ENCODE data around the gene MEF2D.

The MEF2D gene

GRCh38 chr1:156500543-156500792, at the start of gene MEF2D:
TSS of gene MEF2D (minus strand) at chr1:156500775. CDS start at chr1:156483292, 17,483 bp downstream.
- no peak for DNase-seq

DNA sequence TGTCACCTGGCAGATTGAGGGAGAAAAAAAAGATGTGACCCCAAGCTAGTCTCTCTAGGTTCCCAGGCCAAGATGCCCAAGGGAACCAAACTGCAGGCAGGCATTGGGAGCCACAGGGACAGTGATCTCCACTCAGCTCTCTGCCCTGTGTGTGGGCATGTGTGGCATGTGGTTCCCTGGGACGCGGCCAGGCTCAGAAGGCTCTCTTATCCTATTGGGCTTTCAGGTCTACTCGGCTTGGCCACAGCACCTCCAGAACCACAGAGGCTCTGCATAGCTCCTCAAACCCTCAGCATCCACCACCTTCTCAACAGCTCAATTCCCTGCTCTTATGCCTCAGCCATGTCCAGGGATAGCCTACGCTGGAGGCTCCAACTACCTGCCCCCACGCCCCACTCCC, 49.8 kb upstream of the MEF2D start:
- no peak for DNase-seq

DNA sequence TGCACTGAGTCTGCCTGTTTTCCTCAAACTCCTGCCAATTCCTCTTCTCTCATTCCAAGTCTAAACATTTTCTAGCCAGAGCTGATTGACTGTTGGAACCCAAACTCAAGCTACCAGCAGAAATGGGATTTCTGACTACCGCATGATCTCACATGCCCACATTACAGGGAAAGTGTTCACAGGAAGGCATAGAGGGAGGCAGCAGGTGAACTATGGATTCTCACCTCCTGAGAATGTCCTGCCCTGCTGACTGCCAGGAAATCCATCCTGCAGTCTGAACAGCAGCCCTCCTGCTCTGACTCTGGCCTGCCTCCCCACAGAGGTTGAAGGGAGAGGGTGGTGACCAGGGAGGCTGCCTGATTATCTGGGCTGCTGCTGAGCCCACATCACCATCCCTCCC, 49.3 kb upstream of the MEF2D start:
- no peak for DNase-seq

DNA sequence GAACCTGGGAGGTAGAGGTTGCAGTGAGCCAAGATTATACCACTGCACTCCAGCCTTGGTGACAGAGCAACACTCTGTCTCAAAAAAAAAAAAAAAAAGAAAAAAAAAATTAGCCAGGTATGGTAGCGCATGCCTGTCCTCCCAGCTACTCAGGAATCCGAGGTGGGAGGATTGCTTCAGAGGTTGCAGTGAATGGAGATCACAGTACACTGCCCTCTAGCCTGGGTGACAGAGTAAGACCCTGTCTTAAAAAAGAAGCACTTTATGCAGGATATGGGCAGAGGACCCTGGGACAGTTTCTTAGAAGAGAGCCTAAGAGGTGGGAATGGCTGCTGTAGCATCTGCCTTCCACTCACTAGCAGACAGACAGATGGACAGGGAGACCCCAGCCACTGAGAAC, 48.8 kb upstream of the MEF2D start:
- no peak for DNase-seq

- DNase-seq, result no peak
These were observed 47.4 kb upstream of the MEF2D start for GRCh38 chr1:156547982-156548381.

DNA sequence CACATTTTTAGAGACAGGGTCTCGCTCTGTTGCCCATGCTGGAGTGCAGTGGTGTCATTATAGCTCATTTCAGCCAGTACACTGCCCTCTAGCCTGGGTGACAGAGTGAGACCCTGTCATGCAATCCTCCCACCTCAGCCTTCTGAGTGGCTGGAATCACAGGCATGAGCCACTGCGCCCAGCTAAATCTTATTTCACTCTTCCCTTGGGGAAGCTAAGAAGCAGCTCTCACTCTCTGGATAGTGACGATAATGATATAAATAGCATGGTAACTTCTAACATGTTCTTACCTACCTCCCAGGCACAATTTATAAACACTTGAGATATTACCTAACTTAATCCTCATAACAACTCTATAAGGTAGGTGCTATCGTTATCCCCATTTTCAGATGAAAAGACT, 46.9 kb upstream of the MEF2D start:
- DNase-seq, result no peak

DNA sequence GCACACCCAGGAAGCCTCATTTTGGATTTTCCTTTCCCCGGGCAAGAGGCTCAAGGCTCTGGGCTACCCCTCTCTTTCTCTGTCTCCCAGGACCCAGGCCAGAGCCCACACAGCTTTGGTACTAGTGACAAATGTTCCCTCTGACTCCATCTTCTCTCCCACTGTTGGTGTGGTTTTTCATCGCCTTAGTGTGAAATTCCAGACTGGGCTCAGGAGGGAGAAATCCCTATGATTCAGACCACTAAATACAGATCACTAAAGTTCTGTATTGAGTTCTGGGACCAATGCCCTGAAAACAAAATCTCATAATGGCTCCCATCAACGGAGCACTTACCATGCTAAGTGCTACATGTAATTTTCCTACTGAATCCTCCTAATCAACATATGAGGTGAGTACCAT, 45.7 kb upstream of the MEF2D start:
- no peak for DNase-seq

DNA sequence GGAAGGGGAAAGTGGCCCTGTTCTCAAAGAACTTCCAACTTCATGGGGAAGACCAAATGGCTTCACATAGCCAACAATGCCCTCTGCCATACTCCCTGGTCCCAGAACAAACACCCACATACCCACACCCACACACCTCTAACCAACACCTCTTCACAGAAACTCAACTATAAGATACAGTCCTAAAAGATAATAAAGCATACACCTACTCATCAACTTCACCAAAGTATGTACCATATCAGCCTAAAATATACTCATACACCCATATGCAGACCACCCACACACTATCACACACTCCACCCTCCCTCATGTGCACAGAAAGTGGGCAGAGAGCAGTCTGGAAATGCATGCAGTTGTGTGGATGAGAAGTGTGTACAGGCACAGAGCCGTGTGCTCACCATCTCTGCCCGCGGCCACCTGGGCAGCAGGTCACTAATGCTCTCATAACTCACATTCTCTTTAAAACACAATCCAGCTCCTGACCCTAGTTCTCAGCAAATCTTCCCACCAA, 44.1 kb upstream of the MEF2D start:
- no peak for DNase-seq

- no peak for DNase-seq
These were observed 42.5 kb upstream of the MEF2D start for GRCh38 chr1:156543066-156543465.

DNA sequence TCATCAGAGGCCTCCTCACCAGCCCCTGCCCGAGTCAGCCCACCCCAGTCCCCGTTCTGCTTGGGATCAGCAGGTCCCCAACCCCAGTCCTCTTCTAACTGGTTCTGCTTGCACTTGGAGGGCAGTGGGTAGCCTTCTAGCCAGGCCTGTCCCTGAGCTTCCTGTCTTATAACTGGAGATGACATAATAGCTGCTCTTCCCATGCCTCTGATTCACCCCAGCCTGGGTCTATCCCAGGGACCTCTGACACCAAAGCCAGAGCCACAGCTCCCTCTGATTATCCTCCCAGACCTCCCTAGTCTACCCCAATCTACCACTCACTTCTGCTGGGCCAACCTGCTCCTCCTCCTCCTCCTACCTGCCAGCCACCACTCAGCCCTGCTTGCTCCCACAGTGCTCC, 40.4 kb upstream of the MEF2D start:
- no peak for DNase-seq

DNA sequence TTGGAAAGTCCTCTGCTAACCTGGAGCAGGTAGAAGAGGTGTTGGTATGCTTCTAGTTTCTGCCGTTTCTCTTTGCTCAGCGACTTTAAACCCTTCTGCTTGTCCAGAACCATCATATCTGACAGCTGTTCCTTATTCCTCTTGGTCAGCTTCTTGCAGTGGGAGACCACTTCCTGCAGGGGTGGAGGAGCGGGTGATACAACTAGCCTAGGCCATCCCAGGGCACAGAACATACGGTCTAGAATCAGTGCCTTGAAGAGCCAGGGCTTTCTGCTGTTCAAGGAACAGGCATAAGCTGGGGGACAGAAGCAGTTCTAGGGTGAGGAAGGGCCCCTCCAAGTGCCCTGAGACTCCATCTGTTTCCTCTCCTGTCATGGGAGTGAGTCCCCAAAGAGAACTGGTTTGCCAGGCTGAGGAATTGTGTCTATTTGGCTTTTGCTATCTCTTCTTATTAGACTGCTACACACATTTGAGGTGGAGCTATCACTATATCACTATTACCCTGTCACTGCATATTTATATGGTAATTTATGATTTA, 39.3 kb upstream of the MEF2D start:
- no peak for DNase-seq

DNA sequence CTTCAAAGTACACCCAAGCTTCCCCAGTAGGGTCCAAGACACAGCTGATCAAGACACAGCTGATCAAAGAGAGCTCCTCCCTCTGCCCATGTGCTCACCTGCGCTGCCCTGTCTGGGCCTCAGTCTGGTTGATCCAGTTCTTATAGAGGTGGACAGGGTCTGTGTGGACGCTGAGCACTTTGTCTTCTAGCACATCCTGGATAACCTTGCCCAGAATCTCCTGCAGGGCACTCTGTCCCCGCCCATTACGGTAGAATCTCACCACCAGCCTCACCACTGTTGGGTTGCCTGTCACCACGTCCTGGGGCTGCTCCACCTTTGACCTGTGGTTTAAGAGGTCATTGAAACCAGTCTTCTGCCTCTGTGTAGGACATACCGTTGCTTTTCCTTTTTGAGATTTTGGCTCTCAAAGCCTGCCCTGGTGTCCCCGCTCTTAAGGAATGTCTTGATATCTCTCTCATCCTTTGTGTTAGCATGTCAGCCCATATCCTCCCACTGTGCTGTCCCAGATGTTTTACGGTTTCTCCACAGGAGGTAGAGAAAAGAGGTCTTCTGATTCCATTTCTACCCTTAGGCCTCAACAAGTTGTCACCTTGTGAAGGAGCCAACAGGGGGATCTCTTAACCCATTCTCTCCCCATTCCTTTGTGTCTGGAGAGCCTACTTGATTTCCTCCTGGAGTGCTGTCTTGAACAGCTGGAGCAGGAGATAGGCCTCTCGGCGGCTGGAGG, 38.3 kb upstream of the MEF2D start:
- no peak for DNase-seq

DNA sequence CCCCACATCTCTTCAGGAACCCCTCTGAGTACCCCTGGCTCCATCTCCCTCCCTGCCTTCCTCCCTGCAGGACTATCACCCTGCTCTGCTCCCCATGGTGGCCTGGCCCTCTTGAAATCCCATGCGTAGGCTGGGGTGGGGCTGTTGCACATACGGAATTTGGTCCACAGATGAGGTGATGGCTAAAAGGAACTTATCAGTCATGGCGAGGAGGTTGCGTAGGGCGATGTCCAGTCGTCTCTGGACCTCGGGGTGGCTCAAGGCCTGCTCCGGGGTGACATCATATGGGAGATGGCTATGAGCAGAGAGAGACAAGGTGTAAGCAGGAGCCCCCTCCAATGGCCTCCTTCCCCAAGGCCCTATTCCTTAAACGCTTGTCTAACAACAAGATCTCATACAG, 36.5 kb upstream of the MEF2D start:
- DNase-seq, result no peak

DNA sequence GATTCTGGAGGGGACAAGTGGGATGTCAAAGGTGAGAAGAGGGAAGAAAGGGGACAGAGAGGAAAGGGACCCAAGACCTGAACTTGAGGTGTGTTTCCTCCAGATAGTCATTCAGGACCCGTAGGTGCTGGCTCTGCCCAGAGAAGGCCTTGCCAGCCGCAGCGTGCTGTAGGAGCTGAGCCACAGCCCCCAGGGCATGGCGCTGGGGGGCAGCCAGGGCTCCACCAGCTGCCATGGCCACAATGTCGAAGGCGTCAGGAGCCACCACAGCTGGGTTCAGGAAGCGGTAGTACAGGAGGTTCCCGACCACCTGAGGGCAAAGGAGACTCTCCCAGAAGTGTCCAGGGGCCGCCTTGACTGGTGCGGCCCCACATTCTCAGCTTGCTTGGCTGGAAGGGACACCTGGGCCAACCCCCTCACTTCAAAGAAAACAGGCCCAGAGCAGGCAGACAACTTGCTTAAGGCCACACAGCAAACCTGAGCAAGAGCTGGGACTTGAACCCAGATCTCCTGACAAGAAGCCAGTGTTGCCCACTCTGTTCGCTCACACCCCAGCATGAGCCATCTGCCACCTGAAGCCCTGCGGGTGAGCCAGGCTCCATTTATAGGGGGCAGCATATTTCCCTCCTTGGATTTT, 34.0 kb upstream of the MEF2D start:
- no peak for DNase-seq

DNA sequence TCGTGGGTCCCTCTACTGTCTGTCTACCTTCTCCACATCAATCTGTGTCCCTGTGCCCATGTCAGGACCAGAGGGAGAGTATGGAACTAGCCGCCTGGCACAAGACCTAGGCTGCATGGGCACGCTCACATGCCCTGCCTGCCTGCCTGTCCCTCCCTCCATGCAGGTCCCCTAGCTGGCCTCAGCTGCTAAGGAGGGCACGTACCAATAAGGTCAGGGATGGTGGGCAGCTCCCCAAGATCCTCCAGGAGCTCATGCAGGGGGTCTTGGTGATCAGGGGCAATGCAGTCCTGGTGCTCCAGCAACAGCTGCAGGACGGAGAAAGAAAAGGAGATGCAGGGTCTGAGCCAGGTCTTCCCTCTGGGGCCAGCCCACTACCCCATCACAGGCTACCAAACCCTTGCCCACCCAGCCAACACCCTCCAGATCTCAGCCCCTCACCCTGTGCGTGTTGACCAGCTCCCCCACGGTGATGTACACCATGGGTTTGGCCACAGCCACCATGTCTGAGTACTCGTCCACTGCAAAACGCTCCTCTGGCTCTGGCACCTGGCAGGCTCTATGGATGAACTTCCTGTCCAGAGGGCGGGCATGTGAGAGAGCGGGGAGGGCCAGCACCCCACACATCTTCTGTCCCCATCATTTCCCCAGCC, 33.1 kb upstream of the MEF2D start:
- DNase-seq, result no peak

GRCh38 chr1:156532374-156532773, 31.8 kb upstream of the MEF2D start:
- no peak for DNase-seq

- no peak for DNase-seq
These were observed 29.4 kb upstream of the MEF2D start for GRCh38 chr1:156530006-156530405.

- no peak for DNase-seq
These were observed 28.4 kb upstream of the MEF2D start for GRCh38 chr1:156528875-156529425.

DNA sequence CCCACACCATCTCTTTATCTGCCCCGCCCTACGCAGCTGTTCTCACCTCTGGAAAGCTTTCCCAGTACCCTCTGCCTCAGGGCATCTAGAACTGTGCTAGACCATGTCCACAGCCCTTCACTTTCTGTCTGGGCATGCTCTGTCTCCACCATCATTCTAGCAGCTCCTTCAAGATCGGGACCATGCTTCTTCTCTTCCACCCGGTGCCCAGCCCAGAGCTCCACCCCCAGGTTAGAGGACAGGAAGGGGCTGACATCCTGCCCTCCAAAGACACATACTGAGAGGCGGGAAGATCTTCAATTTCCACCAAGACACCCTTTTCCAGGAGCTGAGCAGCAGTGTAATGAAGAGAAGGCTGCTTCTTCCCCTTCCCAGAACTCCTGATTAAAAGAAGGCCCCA, 27.7 kb upstream of the MEF2D start:
- DNase-seq, result no peak

DNA sequence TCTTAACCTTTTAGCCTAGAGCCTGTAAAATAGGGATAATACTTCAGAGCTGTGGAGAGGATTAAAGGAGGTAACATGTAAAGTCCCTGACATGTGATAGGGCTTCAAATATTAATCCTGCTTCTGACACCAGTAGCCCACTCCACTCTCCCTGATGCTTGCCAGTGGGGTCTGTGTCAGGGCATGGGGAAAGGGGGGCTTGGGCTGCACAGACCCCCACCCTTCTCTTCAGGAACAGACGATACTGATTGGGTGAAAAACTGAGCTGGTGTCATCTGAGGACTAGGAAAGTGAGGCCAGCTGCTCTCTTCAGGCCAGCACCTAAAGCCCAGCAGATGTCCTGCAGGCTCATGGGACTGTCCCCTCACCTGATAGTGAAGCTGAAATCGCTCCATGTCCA, 27.0 kb upstream of the MEF2D start:
- DNase-seq, result no peak

DNA sequence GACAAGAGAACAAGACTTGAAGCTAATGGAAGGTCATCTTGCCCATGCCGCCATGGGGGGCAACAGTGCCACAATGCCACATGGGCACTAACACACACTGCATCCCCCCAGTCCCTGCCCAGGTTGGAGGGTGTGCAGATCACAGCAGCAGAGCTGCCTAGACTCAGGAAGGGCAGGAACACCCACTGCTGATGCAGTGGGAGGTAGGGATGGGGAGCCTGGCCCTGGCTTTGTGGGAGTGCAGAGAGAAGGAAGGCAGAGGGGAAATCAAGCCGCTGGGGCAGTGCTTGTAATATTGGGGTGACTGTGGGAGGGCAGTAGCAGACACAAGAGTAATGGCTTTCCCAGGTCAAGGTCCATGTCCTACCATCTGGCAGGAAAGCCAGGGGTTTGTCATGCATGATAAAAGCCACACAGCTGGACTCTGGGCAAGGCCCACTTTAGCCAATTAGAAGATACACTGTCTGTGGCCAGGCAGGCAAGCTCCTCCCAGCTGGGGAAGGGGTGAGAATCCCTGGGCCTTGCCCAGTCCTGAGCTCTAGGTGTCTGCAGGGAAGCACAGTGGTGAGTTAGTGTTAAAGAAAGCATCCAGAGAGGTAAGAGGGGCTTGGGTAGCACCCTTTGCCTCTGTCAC, 25.4 kb upstream of the MEF2D start:
- no peak for DNase-seq

GRCh38 chr1:156525071-156525501, 24.5 kb upstream of the MEF2D start:
- no peak for DNase-seq

DNA sequence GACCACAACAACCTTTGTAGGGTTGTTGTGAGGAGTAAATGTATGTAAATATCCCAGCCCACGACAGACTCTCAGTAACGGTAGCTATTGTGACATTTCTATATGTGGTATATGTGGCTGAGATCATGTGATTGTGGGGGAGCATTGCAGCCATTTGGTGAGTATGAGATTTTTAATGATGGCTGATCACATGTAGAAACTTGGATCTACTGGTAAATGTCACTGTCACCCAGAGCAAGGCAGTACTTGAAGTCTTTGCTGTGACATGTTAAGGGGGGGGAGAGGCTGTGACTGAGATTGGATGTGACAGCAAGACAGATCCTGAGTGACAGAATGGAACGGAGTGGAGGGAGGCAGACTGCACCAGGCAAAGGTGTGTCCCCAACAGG, 23.9 kb upstream of the MEF2D start:
- no peak for DNase-seq

Measured in stimulated activated naive CD4-positive, alpha-beta T cell treated with Interleukin-2 at 50 U/mL for 16 hours (primary cell).